HG03521 (cell line): ENCODE data around the gene TFF2.

Source experiments
- ATAC-seq: cut with Tn5 transposase; IDR thresholded peaks from one replicate; pipeline ENCODE4 v1.9.1; 2021; ENCODE audit warnings: mild to moderate bottlenecking, moderate library complexity; ENCODE audit not compliant: unreplicated experiment

The TFF2 gene

DNA sequence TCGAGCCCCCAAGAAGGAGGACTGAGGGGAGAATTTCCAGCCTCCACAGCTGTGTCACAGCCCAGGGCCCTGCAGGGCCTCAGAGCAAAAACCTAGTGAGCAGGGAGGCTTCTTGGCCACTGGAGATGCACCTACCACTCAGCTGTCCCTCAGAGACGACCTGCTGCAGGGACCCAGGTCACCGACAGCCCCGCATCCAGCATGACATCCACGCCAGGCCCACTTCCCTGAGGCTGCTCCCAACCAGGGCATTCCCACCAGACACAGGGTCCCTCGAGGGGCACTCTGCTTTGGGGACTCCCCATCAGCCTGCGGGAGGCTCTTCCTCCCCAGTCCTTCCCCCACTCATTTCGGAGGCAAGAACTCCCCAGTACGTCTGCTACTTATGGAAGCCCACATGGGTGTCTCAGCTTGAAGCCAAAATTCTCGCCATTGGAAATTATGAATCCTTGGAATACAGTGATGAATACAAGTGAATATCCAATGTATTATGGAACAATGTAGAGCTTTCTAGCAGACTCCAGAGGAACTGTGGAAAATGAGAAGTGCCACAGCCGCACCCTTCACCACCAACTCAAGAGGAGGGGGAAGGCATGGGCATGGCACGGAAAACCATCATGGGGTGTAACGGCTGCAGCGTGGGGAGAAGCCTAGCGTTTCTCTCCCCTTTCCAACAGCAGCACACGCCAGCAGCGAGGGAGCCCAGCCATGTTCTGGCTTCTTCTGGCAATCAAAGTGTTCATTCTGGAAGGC, 42.5 kb downstream of the TFF2 start:
- ATAC-seq: no peak

DNA sequence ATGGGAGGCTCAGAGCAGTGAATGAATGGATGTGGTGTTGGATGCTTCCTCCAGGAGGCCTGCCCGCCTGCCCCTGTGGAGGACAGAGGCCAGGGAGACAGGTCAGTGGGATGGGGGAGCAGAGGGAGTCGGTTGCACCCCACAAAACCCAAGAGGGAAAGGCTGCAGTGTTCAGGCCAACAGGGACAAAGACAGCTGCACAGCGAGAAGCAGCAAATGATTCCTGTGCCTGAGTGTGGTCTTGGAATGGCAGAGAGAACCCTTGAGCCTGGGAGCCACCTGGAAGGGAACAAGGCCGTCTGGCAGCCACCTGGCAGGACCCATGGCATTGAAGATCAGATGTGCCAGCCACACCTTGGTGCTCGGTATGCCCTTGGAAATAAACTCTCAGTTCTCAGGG, 43.7 kb downstream of the TFF2 start:
- no peak for ATAC-seq

- no peak for ATAC-seq
These were observed 44.3 kb downstream of the TFF2 start for GRCh38 chr21:42306366-42307035.

DNA sequence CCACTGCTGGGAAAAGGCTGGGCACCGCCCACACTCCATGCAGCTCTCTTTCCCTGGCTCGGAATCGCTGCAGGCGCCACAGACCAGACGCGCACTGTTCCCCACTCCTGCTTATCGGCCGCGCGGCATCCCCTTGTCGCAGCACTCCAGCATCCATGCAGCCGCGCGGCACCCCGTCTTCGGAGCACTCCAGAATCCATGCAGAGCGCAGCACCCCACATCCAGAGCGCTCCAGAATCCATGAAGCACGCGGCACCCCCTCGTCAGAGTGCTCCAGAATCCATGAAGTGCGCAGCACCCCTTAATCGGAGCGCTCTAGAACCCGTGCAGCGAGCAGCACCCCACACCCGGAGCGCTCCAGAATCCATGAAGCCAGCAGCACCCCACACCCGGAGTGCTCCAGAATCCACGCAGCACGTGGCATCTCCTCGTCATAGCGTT, 45.1 kb downstream of the TFF2 start:
- ATAC-seq: no peak

DNA sequence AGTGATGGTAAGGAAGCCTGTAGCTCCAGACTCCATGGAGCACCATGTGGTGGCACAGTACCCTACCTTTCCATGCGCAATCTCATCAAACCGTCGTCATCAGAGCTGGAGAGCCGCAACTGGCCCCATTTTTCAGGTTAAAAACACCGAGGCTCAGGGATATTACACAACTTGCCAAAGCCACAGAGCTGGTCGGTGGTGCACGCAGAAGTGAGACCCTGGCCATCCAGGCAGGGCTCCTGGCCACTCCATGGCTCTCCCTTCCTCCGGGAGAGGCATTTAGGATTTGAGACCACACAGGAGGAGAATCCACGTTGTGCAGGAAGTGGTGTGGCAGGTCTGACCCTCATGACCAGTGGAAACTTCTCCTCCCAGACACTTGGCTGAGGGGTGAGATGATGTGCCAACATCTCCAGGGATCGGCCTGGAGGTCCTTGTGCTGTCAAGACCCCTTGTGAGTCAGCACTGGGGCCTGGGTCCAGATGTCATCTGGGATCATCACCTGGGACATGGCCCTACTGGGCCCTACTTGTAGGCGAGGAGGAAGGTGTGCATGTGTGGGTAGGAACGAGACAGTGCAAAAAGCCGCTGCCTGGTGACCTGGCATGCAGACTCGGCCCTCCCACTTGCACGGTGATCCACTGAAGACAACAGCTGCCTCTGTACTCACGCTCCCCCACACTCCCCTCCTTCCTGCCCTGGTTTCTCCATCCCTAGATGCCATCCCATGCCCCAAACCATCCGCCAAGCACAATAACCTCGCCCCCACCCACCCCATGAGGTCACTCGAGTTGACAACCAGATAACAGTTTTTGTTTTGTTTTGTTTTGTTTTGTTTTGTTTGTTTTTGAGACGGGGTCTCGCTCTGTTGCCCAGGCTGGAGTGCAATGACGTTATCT, 46.0 kb downstream of the TFF2 start:
- ATAC-seq: no peak

DNA sequence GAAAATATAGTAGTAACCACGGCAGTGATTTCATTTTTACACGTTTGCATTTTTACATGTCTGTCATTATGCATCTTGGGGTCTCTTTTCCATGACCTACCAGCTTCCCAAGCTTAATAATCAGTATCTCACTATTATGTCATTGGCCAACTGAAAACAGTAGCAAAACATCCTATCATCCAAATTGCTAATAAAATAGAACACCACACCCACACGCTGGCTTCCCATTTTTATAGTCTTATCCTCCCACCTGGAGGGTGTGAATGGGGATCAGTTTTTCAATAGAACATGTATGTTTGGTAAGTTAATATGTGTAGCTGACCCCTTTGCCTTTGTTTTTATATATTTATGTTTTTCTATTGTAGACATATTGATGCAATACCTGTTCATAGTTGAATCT, 47.4 kb downstream of the TFF2 start:
- ATAC-seq: no peak

GRCh38 chr21:42302794-42303193, 48.0 kb downstream of the TFF2 start:
- no peak for ATAC-seq

- ATAC-seq: no peak
These were observed 48.6 kb downstream of the TFF2 start for GRCh38 chr21:42302076-42302650.

DNA sequence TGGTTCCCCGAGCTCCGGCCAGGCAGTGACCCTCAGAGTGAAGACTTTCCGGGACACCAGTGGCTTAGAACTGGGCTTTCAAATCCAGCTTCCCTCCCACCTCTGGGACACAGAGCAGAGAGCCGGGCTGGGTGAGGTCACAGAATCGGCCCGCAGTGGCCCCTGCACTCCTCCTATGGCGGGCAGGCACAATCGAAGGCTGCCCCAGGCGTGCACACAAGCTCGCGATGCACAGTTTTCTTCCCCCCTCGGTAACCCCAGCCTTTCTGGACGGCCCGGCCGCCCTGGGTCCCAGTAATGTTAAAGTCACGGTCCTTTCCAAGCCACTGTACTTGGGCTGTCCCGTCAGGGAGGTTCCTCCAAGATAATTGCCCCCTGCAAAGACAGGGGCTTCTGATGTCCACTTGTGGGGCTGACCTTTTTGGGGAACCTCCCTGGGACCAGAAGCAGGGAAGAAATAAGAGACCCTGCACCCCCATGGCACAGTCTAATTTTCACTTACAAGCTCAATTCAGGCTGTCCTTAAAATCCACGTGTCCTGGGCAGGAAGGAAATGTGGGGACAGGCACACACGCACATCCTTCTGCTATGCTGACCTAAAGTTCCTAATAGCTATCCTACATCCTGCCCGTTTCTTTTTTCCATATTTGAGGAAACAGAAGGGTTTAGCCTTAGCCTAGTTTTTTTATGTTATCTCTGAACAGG, 49.3 kb downstream of the TFF2 start:
- ATAC-seq: no peak

GRCh38 chr21:42300956-42301355, 49.8 kb downstream of the TFF2 start:
- ATAC-seq: no peak

GRCh38 chr21:42300045-42300583, 50.7 kb downstream of the TFF2 start:
- no peak for ATAC-seq

GRCh38 chr21:42299324-42300044, 51.3 kb downstream of the TFF2 start:
- no peak for ATAC-seq

GRCh38 chr21:42298657-42299056, 52.1 kb downstream of the TFF2 start:
- ATAC-seq: no peak

- ATAC-seq: no peak
These were observed 52.6 kb downstream of the TFF2 start for GRCh38 chr21:42298237-42298636.

- ATAC-seq: no peak
These were observed 53.4 kb downstream of the TFF2 start for GRCh38 chr21:42297377-42297776.

DNA sequence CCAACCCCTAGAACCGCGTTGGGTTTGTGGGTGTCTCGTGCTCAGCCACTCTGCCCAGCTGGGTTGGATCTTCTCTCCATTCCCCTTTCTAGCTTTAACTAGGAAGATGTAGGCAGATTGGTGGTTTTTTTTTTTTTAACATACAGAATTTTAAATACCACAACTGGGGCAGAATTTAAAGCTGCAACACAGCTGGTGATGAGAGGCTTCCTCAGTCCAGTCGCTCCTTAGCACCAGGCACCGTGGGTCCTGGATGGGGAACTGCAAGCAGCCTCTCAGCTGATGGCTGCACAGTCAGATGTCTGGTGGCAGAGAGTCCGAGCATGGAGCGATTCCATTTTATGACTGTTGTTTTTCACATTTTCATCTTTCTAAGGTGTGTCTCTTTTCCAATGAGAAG, 54.3 kb downstream of the TFF2 start:
- no peak for ATAC-seq
